Inflammatory macrophage (primary cell): ENCODE results near the gene SPA17.

Experiments used
- DNase-seq, 2 donors: peaks; one replicate each; pipeline ENCODE4 v3.0.0-alpha.2; 2020 to 2022

Gene SPA17

DNA sequence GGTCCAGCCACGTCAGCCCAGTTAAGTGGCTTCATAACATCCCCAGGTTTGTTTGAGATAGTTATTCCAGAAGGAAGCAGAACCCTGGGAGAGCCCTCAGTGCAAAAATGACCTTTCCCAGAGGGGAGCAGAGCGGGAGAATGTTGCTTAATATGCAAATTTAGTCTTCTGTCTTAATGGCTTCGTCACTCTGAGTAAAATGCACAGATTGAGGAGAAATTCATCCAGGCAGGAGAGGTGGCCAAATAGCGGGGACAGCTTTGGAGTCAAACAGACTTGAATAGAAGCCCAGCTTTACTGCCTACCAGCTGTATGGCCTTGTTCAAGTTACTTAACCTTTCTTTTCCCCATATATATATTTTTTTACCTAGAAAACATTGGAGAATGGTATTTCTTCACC lies 53.8 kb downstream of the SPA17 start:
- DNase-seq, result no peak

DNA sequence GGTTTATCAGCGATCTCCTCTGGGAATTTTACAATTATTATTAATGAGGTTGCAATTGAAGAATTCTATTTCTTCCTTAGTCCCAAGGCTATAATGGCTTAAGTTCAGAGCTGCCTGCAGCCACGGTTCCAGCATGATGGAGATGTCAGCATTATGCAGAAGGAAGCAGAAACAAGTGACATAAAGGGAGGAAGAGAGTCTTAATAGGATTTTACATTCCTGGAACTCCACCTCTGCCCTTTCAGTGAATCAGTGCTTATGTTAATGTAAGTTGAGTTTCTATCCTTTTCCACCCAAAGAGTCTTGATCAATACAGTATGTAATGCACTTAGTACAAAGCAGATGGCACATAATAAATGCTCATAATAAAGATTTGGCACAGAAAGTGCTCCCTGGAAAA lies 54.4 kb downstream of the SPA17 start:
- no peak for DNase-seq

DNA sequence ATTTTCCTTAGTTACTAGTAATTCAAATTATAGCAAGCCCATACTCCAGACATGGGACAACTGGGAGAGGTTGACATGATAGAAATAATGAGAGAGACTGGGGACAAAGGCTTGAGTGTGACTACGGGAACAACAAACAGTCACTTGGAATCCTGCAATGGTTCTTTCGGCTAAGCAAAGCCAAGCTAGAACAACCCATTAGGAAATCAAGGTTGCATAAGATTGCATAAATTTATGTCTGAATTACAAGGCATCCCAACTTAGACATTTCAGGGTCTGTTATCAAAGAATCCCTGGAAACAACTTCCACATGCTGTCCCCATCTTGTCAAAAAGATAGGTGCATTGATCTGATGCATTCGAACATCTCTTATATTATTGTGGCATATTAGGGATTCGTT lies 55.9 kb downstream of the SPA17 start:
- DNase-seq, result peak in 1 of 2 donors; percentile 54

DNA sequence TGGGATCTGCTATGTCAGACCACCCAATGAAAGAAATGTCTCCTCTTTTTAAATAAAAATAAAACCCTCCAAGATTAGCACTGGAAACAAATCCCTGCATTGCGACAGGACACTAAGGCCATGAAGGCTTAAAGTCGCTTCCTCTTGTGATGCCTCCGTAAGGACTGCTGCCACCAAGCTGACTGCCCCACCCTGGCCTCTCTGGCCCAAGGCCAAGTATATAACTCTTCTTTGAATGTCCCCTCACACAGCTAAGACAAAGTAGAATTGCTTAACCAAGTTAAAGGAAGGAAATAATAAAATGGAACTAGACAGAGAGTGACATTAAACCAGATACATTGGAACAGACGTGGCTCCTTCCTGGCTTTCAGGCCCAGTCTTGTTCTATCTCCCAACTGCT lies 58.5 kb downstream of the SPA17 start:
- DNase-seq, result peak; percentile 68 to 93

DNA sequence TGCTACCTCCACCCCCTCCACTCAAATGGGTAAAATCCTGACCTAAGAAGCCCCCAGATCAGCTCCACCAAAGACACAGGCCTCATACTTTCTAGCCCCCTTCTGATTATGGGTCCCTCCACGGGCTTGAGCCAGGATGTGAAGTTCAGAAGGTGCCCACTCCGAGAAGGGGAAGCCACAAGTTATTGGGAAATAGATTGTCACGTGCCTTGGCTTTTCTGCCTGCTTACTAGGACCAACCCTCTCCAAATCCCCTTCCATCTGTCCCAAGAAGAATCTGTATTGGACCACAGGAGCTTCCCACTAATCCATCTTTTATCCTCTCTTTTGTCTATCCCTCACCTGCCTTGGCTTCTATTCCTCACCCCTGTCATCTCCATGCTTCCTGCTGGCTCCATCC lies 63.0 kb downstream of the SPA17 start:
- DNase-seq, result peak; percentile 67 to 74

DNA sequence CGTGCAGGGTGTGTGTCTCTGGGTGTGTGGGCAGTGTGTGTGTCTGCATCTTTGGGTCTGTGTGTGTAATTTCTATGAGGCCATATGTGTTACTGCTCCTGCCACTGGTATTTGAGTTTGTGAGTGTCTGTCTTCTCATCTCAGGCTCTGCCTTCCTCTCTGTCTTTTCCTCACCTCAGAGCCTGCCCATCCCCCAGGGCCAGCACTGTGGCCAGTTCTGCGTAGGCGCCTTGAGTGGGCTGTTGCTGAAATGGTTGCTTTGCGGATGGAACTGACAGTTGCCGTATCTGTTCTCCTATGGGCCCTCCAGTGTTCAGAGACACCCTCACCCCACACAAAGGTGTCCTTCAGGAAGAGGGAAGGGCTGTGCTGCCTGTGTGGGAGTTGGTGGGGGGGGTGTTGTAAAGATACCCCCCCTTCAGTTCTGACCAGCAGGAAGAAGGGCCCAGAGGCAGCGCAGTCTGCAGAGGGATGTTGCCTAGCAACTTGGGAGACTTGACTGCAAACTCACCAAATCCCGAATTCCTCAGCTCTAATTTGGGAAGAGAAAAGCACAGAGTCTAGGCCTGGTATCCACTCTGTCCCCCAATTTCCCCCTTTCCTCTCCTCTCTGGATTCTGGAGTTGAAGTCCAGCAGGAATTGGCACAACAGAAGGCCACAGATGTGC lies 64.1 kb downstream of the SPA17 start:
- peak in 1 of 2 donors; percentile 44 for DNase-seq

DNA sequence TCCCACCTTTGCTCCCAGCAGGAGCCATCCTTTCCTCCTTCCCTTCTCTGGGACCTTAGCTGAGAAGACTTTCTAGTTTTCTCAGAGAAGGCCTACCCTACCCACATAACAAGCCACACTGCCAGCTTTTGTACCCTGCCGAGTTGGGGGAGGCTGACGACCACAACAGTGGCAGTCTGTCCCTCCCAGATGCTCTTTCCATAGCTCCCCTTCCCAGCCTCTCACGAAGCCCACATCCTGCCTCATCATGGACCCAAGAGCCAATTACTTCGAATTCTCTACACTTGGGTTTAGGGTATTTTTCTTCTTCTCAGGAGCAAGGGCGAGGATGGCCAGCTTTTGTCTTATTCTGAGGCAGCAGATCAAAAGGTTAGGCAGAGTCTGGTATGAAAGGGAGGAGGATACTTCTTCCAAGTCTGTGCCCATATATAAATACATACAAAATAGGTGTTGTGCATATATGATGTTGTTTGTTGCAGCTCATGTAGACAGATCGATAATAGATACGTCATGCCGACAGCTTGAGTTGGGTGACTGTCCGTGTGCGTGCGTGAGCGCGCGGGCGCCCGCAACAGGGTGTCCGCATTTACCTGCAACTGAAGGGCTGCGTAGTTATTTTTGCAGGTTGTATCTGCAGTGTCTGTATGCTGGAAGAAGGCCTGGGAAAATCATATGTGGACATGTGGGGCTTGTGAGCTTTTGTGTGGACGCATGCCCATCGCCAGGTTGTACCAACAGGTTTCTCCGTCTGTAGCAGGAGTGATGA lies 65.2 kb downstream of the SPA17 start:
- no peak for DNase-seq

DNA sequence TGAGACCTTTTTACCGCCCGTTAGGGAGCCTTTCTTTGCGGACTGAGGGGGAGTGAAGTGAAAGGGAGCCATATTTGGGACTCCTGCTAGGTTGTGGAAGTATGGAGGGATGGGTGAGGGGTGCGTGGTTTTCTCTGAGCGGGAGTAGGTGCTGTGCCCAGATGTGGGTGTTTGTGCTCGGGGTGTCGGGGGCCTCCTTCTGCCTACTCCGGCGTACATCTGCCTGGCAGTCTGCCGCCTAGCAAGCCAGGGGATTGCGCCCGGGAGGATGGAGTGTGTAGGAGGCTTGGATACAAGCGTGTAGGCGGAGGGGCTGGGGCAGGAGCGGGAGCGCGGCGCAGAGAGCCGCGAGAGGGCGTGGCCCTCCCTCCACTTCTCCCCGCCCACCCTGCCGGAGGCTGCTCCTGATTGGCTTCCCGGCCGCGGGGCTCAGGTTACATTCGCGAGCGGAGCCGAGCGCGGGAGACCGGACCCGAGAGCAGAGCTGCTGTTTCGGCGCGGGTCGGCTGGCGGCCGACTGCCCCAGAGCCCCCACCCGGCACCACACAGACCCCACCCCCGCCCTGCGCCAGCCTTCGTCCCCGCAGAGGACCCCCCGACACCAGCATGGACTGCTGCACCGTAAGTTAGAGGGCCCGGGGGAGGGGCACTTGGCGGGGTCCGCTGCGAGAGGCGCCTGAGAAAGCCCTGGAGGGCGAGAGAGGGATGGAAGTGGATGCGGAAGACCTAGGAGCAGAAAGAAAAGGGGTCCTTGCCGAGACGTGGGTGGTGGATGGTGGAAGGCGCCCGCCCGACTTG lies 66.0 kb downstream of the SPA17 start, which contains the start of gene NRGN:
Gene NRGN, plus strand, starts transcription at position 464 of the 798 bp plus-strand sequence. Its CDS starts 143 bp downstream, at position 607.
- peak; percentile 79 to 81 for DNase-seq

DNA sequence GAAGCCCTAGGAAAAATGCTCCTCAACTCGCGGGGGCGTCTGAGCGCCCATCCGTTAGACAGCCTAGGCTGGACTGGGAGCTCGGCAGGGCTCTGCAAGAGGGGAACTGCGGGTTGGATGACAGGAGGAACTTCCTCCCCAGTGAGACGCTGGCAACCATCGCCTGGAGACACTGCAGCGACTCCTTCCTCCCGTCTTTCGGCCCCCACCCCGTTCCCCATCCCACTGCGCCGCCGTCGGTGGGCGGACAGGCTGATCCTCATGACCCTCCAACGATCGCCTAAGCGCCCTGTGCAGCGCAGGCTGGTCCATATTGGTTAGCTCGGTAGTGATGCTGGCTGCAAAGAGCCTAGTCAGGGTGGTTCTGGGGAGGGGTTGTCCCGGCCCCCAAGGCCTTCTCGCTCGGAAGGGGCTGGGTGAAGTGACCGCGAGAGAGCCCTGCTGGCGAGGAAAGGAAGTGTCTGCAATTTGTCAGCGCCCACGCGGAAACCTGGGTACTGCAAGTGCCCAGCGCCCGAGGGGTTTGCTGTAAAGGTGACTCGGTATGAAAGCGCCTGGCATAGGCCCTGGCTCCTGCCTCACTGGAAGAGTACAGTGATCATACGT lies 66.7 kb downstream of the SPA17 start:
- DNase-seq, result peak; percentile 69 to 78

DNA sequence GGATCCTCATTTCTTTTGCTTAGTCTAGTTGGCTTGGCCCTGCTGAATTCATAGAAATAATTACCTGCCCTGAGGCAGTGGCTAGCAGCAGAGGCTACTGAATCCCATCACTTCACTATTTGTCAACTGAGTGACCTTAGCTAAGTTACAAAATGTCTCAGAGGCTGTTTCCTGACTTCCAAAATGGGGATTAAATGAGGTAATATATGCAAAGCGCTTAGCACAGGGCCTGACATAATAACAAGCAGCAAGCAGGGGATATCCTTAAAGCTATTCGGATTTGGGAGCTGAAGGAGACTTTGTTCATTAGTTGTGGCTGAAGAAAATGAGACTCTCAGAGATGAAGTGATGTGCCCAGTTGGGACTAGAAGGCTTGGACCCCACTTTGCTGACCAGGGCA lies 68.9 kb downstream of the SPA17 start:
- DNase-seq, result no peak

DNA sequence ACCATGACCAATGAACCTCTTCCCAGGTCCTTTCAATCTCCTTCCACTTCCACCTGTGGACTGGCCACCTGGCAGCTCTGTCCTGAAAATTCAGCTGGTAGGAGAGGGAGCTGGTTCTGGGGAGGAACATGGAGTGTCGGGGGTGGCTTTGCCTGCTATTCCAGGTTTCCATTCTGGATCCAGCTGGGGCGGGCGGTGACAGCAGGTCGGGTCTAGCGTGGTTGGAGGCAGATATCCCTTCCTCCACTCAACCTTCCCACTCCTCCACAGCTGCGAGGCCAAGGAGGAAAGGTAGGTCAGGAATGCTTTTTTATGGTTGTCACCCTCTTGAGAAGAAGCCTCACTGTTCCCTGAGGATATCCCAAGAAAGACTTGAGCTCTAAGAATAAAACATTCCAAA lies 69.3 kb downstream of the SPA17 start:
- no peak for DNase-seq

DNA sequence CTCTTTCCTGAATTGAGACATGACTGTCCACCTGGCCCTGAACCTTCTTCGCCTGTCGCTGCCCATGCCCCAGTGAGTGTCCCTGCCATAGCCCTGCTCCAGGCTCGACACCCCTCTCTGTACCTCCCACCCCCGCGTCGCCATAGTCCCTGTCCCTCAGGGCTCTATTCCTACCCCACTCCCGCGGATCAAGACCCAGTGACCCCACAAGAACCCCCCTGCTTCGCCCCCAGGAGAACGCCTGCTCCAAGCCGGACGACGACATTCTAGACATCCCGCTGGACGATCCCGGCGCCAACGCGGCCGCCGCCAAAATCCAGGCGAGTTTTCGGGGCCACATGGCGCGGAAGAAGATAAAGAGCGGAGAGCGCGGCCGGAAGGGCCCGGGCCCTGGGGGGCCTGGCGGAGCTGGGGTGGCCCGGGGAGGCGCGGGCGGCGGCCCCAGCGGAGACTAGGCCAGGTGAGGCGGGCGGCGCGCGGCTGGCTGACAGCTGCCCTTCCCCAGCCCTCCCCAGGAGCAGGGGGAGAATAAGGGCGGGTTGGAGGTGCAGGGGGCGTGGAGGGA lies 71.6 kb downstream of the SPA17 start:
- DNase-seq, result no peak

DNA sequence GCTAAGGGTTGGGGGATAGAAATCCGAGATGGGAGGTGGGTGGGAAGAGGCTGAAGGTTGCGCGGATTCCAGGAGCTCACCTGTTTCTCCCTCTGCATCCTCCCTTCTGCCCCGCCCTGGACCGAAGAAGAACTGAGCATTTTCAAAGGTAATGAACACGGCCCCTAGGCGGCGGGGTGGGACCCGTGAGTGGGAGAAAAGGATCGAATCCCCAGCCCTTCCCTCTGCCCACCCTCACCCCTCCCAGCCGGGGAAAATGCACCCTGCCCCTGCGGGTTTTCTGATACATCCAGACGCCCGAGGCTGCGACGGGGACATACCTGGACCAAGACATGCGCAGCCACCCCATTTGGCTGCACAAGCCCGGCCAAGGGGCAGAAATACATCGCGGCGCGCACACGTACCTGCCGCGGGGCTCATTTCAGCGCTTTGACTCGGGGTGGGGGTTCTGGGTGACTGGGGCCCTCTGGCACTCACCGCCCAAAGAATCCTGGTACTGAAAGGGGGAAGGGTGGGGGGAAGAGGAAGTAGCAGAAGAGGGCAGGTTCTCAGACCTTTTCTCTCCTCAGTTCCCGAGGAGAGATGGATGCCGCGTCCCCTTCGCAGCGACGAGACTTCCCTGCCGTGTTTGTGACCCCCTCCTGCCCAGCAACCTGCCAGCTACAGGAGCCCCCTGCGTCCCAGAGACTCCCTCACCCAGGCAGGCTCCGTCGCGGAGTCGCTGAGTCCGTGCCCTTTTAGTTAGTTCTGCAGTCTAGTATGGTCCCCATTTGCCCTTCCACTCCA lies 72.3 kb downstream of the SPA17 start:
- DNase-seq, result no peak

DNA sequence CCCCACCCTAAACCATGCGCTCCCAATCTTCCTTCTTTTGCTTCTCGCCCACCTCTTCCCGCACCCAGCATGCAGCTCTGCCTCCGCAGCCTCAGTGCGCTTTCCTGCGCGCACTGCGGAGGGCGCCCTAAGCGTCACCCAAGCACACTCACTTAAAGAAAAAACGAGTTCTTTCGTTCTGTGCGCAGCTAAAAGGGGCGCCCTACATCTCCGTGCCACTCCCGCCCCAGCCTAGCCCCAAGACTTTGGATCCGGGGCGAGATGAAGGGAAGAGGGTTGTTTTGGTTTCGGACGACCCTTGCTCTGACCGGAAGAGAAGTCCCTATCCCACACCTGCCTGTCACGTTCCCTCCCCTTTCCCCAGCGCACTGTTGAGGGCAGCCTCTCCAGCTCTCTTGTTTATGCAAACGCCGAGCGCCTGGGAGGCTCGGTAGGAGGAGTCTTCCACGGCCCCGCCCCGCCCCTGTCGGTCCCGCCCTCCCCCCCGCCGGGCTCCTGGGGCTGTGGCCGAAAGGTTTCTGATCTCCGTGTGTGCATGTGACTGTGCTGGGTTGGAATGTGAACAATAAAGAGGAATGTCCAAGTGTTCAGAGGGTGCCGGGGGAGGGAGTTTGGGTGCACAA lies 73.0 kb downstream of the SPA17 start:
- DNase-seq, result peak; percentile 69 to 86
